Heart left ventricle (tissue), 13 donors: ENCODE measurements around the gene CCHCR1.

ENCODE experiments used
- POLR2A ChIP-seq, 2 donors: fragments of 450-650 bp; IDR thresholded peaks; one replicate each; pipeline ENCODE4 v1.6.1; 2017; ENCODE audit warnings: antibody characterized with exemption in 2 of 2, mild to moderate bottlenecking in 2 of 2, moderate library complexity in 2 of 2
- TF ChIP-seq, protein P1 (sequence below), 12 donors: fragments of 200-600 bp; sonication (generic) in 4 of 12; IDR thresholded peaks; one replicate each; pipeline versions ENCODE4 v1.5.0 to v1.8.0; 2018 to 2022; ENCODE audit warnings: antibody characterized with exemption in 12 of 12, mild to moderate bottlenecking in 5 of 12
- donor health status: ischemic (EF 13 %, LVEDD 7.1; RV severe dilation, severe dysfunction).
- donor health status: DM: no; HTN: yes; CAD: no.
- donor health status: DM: no; HTN: no; CAD: no.
- donor health status: ischemic (EF 25% LVEDD 6.9; RV normal size, moderate dysfunction).
- donor health status: ischemic (EF 25% LVEDD 5.7; RV mildly dilated, moderate dysfunction).
- donor health status: ischemic (EF 35%, LVEDD 5.7; RV mildly dilated, moderate dysfunction).
- donor health status: nonischemic (EF 11% LVEDD 7.7; RV severe dilation, severe dysfunction).
- donor health status: DM: yes; HTN: yes; CAD: no.
- donor health status: PGD.
- donor health status: ischemic (EF 29% LVEDD 5.4; RV normal size, mild dysfunction).
- donor health status: nonischemic (EF 23%, LVEDD 6.1; RV moderate dilation, normal function).

DNA sequence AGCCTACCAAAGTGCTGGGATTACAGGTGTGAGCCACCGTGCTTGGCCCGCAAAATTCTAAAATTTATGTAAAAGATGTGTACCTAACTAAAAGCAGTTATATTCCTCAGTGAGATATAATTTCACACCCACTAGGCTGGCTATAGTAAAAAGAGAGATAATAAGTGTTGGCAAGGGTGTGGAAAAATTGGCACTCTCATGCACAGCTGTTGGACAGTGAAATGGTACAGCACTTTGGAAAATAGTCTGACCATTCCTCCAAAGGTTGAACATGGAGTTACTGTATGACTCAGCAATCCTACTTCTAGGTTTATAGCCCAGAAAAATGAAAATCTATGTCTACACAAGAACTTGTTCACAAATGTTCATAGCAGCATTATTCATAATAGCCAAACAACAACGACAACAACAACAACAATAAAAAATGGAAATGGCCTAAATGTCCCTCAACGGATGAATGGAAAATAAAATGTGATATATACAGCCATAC, 59.1 kb downstream of the CCHCR1 start:
- TF ChIP-seq, protein P1, sequence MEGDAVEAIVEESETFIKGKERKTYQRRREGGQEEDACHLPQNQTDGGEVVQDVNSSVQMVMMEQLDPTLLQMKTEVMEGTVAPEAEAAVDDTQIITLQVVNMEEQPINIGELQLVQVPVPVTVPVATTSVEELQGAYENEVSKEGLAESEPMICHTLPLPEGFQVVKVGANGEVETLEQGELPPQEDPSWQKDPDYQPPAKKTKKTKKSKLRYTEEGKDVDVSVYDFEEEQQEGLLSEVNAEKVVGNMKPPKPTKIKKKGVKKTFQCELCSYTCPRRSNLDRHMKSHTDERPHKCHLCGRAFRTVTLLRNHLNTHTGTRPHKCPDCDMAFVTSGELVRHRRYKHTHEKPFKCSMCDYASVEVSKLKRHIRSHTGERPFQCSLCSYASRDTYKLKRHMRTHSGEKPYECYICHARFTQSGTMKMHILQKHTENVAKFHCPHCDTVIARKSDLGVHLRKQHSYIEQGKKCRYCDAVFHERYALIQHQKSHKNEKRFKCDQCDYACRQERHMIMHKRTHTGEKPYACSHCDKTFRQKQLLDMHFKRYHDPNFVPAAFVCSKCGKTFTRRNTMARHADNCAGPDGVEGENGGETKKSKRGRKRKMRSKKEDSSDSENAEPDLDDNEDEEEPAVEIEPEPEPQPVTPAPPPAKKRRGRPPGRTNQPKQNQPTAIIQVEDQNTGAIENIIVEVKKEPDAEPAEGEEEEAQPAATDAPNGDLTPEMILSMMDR (IDR thresholded peaks at IDR 0.05) = no peak
- TF ChIP-seq POLR2A (IDR thresholded peaks at IDR 0.05) = no peak
